SK-N-SH (cell line): Measurements from ENCODE around the gene BMP7. TPM values are rescaled to one million over a fixed set of nuclear protein-coding genes. Genes with fewer than 3 reads are reported as not detected.

Experiments used
- CTCF ChIA-PET: fragments of 300-600, 350-600 bp; formaldehyde crosslinking; extraction: SDS; loops from one replicate; lab custom pipeline; 2021; lab: Yijun Ruan, JAX
- POLR2A ChIA-PET: fragments of 350-600 bp; sonication (Branson Sonifier 250); formaldehyde crosslinking; extraction: SDS; loops from one replicate; lab custom pipeline; 2020; ENCODE audit warnings: antibody characterized with exemption, inconsistent platforms; lab: Yijun Ruan, JAX
- DNase-seq: peaks from one replicate; pipeline ENCODE4 v3.0.0; 2012
- H2AFZ ChIP-seq: fragments of 200-600 bp; sonication (generic); 2 replicates; pipeline ENCODE4 v1.8.1; 2016; ENCODE audit warnings: antibody characterized with exemption, mild to moderate bottlenecking, low read depth
- H3F3A ChIP-seq: fragments of 200-600 bp; sonication (generic); replicated peaks from 2 replicates; pipeline ENCODE3; 2016; ENCODE audit warnings: antibody characterized with exemption, mild to moderate bottlenecking; ENCODE audit not compliant: insufficient read depth
- H3K27ac ChIP-seq, 2 experiments: fragments of 200-500 bp in 1 of 2; fragments of 200-600 bp in 1 of 2; sonication (Bioruptor generic) in 1 of 2; sonication (generic), shearing (Covaris generic) in 1 of 2; 2 replicates each; pipeline versions ENCODE4 v1.5.1 to v1.6.1; 2014 to 2016; ENCODE audit warnings: low read depth in 2 of 2, inconsistent platforms in 1 of 2, low read length in 1 of 2, mild to moderate bottlenecking in 1 of 2, mixed read lengths in 1 of 2
- H3K27me3 ChIP-seq: fragments of 200-600 bp; sonication (generic), shearing (Covaris generic); 2 replicates; pipeline ENCODE4 v1.6.1; 2016; ENCODE audit warnings: mixed run types; ENCODE audit not compliant: insufficient read depth
- H3K36me3 ChIP-seq, 2 experiments: fragments of 200-500 bp in 1 of 2; fragments of 200-600 bp in 1 of 2; sonication (Bioruptor generic) in 1 of 2; sonication (generic) in 1 of 2; replicated peaks in 1 of 2; 2 replicates each; pipeline versions ENCODE3 to v1.5.1; 2014 to 2016; ENCODE audit warnings: low read length in 1 of 2, mild to moderate bottlenecking in 1 of 2; ENCODE audit not compliant: insufficient read depth in 2 of 2, control insufficient read depth in 1 of 2
- H3K4me1 ChIP-seq, 2 experiments: fragments of 200-500 bp in 1 of 2; fragments of 200-600 bp in 1 of 2; sonication (Bioruptor generic) in 1 of 2; sonication (generic), shearing (Covaris generic) in 1 of 2; 2 replicates each; pipeline versions ENCODE4 v1.5.1 to v1.6.1; 2014 to 2016; ENCODE audit warnings: low read depth in 1 of 2, low read length in 1 of 2, mixed run types in 1 of 2; ENCODE audit not compliant: insufficient read depth in 2 of 2, control insufficient read depth in 1 of 2
- H3K4me2 ChIP-seq: fragments of 200-600 bp; sonication (generic), shearing (Covaris generic); 2 replicates; pipeline ENCODE4 v1.6.1; 2017; ENCODE audit warnings: mixed run types
- H3K4me3 ChIP-seq, 2 experiments: fragments of 200-500 bp in 1 of 2; fragments of 200-600 bp in 1 of 2; sonication (Bioruptor generic) in 1 of 2; sonication (generic), shearing (Covaris generic) in 1 of 2; 2 replicates each; pipeline versions ENCODE4 v1.5.1 to v1.8.1; 2014 to 2016; ENCODE audit warnings: low read depth in 2 of 2, inconsistent platforms in 1 of 2, low read length in 1 of 2, mild to moderate bottlenecking in 1 of 2, mixed read lengths in 1 of 2, moderate library complexity in 1 of 2
- H3K79me2 ChIP-seq: fragments of 200-600 bp; sonication (generic); 2 replicates; pipeline ENCODE4 v1.8.1; 2017; ENCODE audit warnings: mild to moderate bottlenecking; ENCODE audit not compliant: insufficient read depth
- H3K9ac ChIP-seq: fragments of 200-600 bp; sonication (generic); 2 replicates; pipeline ENCODE4 v1.6.1; 2017; ENCODE audit warnings: mixed run types
- H3K9me2 ChIP-seq: fragments of 200-600 bp; sonication (generic); 2 replicates; pipeline ENCODE4 v1.6.1; 2017; ENCODE audit warnings: mixed run types
- H3K9me3 ChIP-seq: fragments of 200-600 bp; sonication (generic); 2 replicates; pipeline ENCODE4 v1.6.1; 2017; ENCODE audit warnings: mixed run types, mild to moderate bottlenecking, moderate library complexity
- H4K20me1 ChIP-seq: fragments of 200-600 bp; sonication (generic); 2 replicates; pipeline ENCODE4 v1.6.1; 2017; ENCODE audit warnings: mild to moderate bottlenecking, mixed run types; ENCODE audit not compliant: insufficient read depth
- CHD2 ChIP-seq: fragments of 150-350 bp; IDR thresholded peaks from 2 replicates; pipeline ENCODE4 v1.6.1; 2018; ENCODE audit warnings: low read length; ENCODE audit not compliant: partially characterized antibody
- FOXJ3 ChIP-seq: sonication (generic); formaldehyde crosslinking; IDR thresholded peaks from 2 replicates; pipeline ENCODE4 v1.5.1; 2020; ENCODE audit warnings: mild to moderate bottlenecking, missing genetic modification reagents
- GABPA ChIP-seq: IDR thresholded peaks from 2 replicates; pipeline ENCODE4 v1.4.0; 2012; ENCODE audit warnings: low read depth, mild to moderate bottlenecking
- JUND ChIP-seq: IDR thresholded peaks from 2 replicates; pipeline ENCODE4 v1.4.0; 2012
- MXI1 ChIP-seq: IDR thresholded peaks from 2 replicates; pipeline ENCODE4 v1.6.1; 2012; ENCODE audit warnings: mild to moderate bottlenecking, low read depth, low read length, improper control_type of control experiment
- NRF1 ChIP-seq: IDR thresholded peaks from 2 replicates; pipeline ENCODE4 v1.6.1; 2012; ENCODE audit warnings: low read depth, mild to moderate bottlenecking, low read length
- RCOR1 ChIP-seq: fragments of 150-350 bp; IDR thresholded peaks from 2 replicates; pipeline ENCODE4 v1.6.1; 2017; ENCODE audit warnings: antibody characterized with exemption, low read length
- RXRA ChIP-seq: IDR thresholded peaks from 2 replicates; pipeline ENCODE4 v1.4.0; 2012; ENCODE audit warnings: low read depth, mild to moderate bottlenecking, borderline replicate concordance
- SIN3A ChIP-seq: IDR thresholded peaks from 2 replicates; pipeline ENCODE4 v1.6.1; 2012; ENCODE audit warnings: low read depth, mild to moderate bottlenecking, low read length, moderate library complexity, borderline replicate concordance
- TEAD4 ChIP-seq: IDR thresholded peaks from 2 replicates; pipeline ENCODE4 v1.4.0; 2012; ENCODE audit warnings: mild to moderate bottlenecking, borderline replicate concordance; ENCODE audit not compliant: insufficient read depth
- WGBS: methylation state at CpG from one replicate; pipeline ENCODE4 v1.1.6; 2017; ENCODE audit warnings: low lambda C conversion rate; 5-methylcytosine and 5-hydroxymethylcytosine counted together
- polyA plus RNA-seq, 3 experiments: library from polyadenylated mRNA; depleted of rRNA; stranded (reverse); fragments of >200 nt; gene quantifications; 2 replicates each; pipeline ENCODE4 v1.2.3, GENCODE V29; 2012
- TF ChIP-seq, protein P1 (sequence below): IDR thresholded peaks from 2 replicates; pipeline ENCODE4; 2012
- TF ChIP-seq, protein P2 (sequence below): IDR thresholded peaks from 2 replicates; pipeline ENCODE4 v1.4.0; 2012; ENCODE audit warnings: low read depth
- TF ChIP-seq, protein P3 (sequence below): IDR thresholded peaks from 2 replicates; pipeline ENCODE4 v1.4.0; 2012; ENCODE audit warnings: low read depth, borderline replicate concordance
- TF ChIP-seq, protein P4 (sequence below): fragments of 150-350 bp; IDR thresholded peaks from 2 replicates; pipeline ENCODE4 v1.6.1; 2016; ENCODE audit warnings: mild to moderate bottlenecking, low read depth, low read length
- TF ChIP-seq, protein P5 (sequence below): fragments of 150-350 bp; IDR thresholded peaks from 2 replicates; pipeline ENCODE4 v1.6.1; 2017; ENCODE audit warnings: antibody characterized with exemption, low read length, low read depth, borderline replicate concordance

BMP7 gene
- polyA plus RNA-seq, 1 of the 3 experiments (the other 2 are of a cell fraction): not detected

DNA sequence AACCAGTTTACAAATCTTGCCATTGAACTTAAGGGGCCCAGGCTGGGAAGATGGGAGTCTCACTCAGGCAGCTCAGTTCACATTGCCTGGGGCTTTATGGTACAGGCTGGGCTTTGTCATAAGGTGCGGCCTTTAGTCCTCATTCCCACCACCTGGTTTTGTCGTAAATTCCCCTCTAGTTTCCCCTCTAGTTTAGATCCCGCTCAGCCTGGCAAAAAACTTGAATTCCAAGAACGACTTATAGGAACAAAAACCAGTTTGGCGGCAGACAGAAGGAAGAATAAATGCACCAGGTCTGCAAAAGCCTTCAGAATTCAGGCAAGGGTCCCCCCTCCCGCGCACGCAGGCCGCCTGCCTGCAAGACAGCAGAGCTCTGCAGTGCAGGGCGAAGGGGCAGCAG, 4.1 kb downstream of the BMP7 start:
- Histone ChIP-seq H3K9me2 (no peaks in the 10 kb centered on the region), H3K79me2 (no peaks in the 10 kb centered on the region), H2AFZ (no peak overlapping the region), H3K4me3 (no peak overlapping the region), H3K9me3 (no peaks in the 10 kb centered on the region), H4K20me1 (no peaks in the 10 kb centered on the region), H3K27ac (no peak overlapping the region), H3K4me2 (no peak overlapping the region), H3K27me3 (peaks cover 14% of the 10 kb centered on the region; the same call in 1 of the 2 replicates), H3F3A (no peaks in the 10 kb centered on the region), H3K4me1 (peaks cover 4 to 35% of the 10 kb centered on the region in 2 experiments; a peak in 3 of 4 replicates), H3K9ac (no peak overlapping the region)
- 48% methylated on average over 7 of the region's 10 CpGs for WGBS
- ChIA-PET CTCF (interaction anchor here (2.6 kb wide), 1 partner anchor 19 kb away, joined by 9 read pairs; no protein-coding TSS in a partner anchor), POLR2A (no interaction called here)
- DNase-seq: no peak
- TF ChIP-seq GABPA: no peak
- TF ChIP-seq TEAD4: no peak
- no peak for TF ChIP-seq FOXJ3
- no peak for TF ChIP-seq SIN3A
- TF ChIP-seq, protein P1, sequence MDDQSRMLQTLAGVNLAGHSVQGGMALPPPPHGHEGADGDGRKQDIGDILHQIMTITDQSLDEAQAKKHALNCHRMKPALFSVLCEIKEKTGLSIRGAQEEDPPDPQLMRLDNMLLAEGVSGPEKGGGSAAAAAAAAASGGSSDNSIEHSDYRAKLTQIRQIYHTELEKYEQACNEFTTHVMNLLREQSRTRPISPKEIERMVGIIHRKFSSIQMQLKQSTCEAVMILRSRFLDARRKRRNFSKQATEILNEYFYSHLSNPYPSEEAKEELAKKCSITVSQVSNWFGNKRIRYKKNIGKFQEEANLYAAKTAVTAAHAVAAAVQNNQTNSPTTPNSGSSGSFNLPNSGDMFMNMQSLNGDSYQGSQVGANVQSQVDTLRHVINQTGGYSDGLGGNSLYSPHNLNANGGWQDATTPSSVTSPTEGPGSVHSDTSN: no peak
- TF ChIP-seq, protein P2, sequence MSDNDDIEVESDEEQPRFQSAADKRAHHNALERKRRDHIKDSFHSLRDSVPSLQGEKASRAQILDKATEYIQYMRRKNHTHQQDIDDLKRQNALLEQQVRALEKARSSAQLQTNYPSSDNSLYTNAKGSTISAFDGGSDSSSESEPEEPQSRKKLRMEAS: no peak
- TF ChIP-seq, protein P3, sequence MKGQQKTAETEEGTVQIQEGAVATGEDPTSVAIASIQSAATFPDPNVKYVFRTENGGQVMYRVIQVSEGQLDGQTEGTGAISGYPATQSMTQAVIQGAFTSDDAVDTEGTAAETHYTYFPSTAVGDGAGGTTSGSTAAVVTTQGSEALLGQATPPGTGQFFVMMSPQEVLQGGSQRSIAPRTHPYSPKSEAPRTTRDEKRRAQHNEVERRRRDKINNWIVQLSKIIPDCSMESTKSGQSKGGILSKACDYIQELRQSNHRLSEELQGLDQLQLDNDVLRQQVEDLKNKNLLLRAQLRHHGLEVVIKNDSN: no peak
- TF ChIP-seq CHD2: no peak
- TF ChIP-seq MXI1: no peak
- TF ChIP-seq, protein P4, sequence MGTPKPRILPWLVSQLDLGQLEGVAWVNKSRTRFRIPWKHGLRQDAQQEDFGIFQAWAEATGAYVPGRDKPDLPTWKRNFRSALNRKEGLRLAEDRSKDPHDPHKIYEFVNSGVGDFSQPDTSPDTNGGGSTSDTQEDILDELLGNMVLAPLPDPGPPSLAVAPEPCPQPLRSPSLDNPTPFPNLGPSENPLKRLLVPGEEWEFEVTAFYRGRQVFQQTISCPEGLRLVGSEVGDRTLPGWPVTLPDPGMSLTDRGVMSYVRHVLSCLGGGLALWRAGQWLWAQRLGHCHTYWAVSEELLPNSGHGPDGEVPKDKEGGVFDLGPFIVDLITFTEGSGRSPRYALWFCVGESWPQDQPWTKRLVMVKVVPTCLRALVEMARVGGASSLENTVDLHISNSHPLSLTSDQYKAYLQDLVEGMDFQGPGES: no peak
- TF ChIP-seq, all 33 proteins: peak for 0
- no peaks in the 10 kb centered on the region for H3K36me3 ChIP-seq

DNA sequence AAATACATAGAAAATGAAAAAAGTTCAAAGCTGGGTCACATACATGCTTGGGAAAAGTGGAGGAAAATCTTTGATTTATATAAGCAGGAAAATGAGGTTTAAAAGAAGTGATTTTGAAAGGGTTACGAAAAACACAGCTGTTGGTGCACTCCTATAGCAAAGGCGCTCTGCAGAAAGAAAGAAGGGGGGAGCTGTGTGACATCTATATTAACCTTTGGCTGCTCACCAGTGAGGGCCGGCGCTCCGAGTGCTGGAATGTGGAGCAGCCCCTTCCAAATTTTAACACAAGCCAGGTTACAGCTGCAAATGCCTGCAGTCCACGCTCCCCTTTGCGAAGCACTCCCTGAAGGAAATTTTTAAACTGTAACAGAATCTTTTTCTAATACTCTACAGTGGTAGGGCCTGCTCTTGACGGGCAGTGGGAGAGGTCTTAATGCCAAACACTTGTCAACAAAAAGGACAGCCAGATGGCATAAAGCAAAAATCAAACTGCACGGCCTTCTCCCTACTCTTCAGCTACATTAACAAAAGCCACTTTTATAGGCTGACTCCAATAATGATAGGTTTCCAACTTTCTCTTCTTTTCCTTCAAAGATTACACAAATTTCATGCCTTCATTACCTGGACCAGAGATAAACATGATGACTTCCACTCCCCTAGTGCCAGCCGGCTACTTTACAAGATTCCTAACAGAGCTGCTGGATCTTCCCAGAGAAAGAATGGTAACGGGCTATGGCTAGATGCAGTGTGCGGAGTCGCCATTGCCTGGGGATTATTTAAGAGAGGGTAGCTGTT, 4.8 kb downstream of the BMP7 start:
- Histone ChIP-seq H3K27me3 (peaks cover 14% of the 10 kb centered on the region; the same call in 1 of the 2 replicates), H3K9me3 (no peaks in the 10 kb centered on the region), H3K36me3 (no peaks in the 10 kb centered on the region), H3K4me3 (no peak overlapping the region), H2AFZ (no peak overlapping the region), H3K79me2 (no peaks in the 10 kb centered on the region), H3K4me1 (peaks cover 4 to 30% of the 10 kb centered on the region in 2 experiments; a peak in 3 of 4 replicates), H3K27ac (no peak overlapping the region), H3K9me2 (no peaks in the 10 kb centered on the region), H3K4me2 (no peak overlapping the region), H3F3A (no peaks in the 10 kb centered on the region), H3K9ac (no peak overlapping the region), H4K20me1 (no peaks in the 10 kb centered on the region)
- TF ChIP-seq, protein P5, sequence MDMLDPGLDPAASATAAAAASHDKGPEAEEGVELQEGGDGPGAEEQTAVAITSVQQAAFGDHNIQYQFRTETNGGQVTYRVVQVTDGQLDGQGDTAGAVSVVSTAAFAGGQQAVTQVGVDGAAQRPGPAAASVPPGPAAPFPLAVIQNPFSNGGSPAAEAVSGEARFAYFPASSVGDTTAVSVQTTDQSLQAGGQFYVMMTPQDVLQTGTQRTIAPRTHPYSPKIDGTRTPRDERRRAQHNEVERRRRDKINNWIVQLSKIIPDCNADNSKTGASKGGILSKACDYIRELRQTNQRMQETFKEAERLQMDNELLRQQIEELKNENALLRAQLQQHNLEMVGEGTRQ: no peak
- TF ChIP-seq SIN3A (no peak), RCOR1 (no peak), RXRA (no peak), JUND (no peak), NRF1 (no peak), FOXJ3 (no peak)
- TF ChIP-seq, protein P4: no peak
- POLR2A ChIA-PET: no interaction called here
- no peak for DNase-seq
- 66% methylated on average over 13 of the region's 13 CpGs for WGBS
- CTCF ChIA-PET: interaction anchor here (0.7 to 2.6 kb wide), 3 partner anchors 17 to 80 kb away, joined by 3 to 9 read pairs (median 4); no protein-coding TSS in a partner anchor
